Esophagus muscularis mucosa (tissue), 3 donors: ENCODE results near the gene NAA11.

Source experiments
- POLR2A ChIP-seq: fragments of 450-650 bp; IDR thresholded peaks from one replicate; pipeline ENCODE4 v1.6.1; 2017; ENCODE audit warnings: antibody characterized with exemption, moderate library complexity, mild to moderate bottlenecking, low read depth
- TF ChIP-seq, protein P1 (sequence below), 3 experiments: fragments of 200-600 bp in 2 of 3; fragments of 450-650 bp in 1 of 3; sonication (generic) in 2 of 3; IDR thresholded peaks; one replicate each; pipeline ENCODE4 v1.5.1; 2017 to 2019; ENCODE audit warnings: antibody characterized with exemption in 3 of 3, mild to moderate bottlenecking in 2 of 3, moderate library complexity in 1 of 3

DNA sequence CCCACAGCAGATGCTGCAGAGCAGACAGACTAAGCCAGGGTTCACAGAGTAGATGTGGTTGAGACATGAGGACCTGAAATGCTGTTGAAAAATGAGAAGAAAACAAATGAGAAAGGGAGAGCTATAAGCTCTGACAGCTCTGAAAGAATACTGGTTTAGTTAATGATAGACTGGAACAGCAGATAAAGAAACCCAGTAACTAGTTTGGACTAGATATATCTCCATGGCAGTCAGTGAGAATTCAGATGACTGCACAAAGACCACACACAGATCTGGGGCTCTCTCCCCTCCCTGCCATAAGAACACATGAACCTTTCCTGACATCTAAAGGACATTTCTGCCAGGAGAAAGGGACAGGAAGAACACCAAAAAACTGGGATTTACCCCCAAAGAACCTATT, 8.2 kb downstream of the NAA11 start:
- TF ChIP-seq, protein P1, sequence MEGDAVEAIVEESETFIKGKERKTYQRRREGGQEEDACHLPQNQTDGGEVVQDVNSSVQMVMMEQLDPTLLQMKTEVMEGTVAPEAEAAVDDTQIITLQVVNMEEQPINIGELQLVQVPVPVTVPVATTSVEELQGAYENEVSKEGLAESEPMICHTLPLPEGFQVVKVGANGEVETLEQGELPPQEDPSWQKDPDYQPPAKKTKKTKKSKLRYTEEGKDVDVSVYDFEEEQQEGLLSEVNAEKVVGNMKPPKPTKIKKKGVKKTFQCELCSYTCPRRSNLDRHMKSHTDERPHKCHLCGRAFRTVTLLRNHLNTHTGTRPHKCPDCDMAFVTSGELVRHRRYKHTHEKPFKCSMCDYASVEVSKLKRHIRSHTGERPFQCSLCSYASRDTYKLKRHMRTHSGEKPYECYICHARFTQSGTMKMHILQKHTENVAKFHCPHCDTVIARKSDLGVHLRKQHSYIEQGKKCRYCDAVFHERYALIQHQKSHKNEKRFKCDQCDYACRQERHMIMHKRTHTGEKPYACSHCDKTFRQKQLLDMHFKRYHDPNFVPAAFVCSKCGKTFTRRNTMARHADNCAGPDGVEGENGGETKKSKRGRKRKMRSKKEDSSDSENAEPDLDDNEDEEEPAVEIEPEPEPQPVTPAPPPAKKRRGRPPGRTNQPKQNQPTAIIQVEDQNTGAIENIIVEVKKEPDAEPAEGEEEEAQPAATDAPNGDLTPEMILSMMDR (IDR thresholded peaks at IDR 0.05): no peak
- no peak for TF ChIP-seq POLR2A
